Stomach smooth muscle (tissue), 2 donors: Measurements from ENCODE around the gene NRXN3.
A peak's percentile ranks its signal among the peaks of the same experiment; 100 is the strongest.
"Not testable (repeated sequence)": the region's sequence is repeated elsewhere in the genome, so short reads cannot be mapped to it uniquely, and the experiment has no call there.

Experiments used
- H3K27ac ChIP-seq: one replicate; pipeline ENCODE4 v1.7.0; 2013; ENCODE audit warnings: mild to moderate bottlenecking, low read length, inconsistent platforms
- H3K27me3 ChIP-seq, 2 donors: one replicate each; pipeline ENCODE4 v1.7.0; 2013; ENCODE audit warnings: low read length in 2 of 2; ENCODE audit not compliant: insufficient read depth in 2 of 2, control insufficient read depth in 1 of 2
- H3K36me3 ChIP-seq, 2 donors: one replicate each; pipeline ENCODE4 v1.7.0; 2013; ENCODE audit warnings: low read length in 2 of 2; ENCODE audit not compliant: control insufficient read depth in 2 of 2, insufficient read depth in 2 of 2
- H3K4me1 ChIP-seq: one replicate; pipeline ENCODE4 v1.7.0; 2013; ENCODE audit warnings: low read length; ENCODE audit not compliant: control insufficient read depth, insufficient read depth
- H3K4me3 ChIP-seq, 2 donors: one replicate each; pipeline ENCODE4 v1.7.0; 2013; ENCODE audit warnings: low read length in 2 of 2
- H3K9ac ChIP-seq, 2 donors: one replicate each; pipeline ENCODE4 v1.7.0; 2013; ENCODE audit warnings: low read length in 2 of 2, mild to moderate bottlenecking in 1 of 2
- H3K9me3 ChIP-seq, 2 donors: one replicate each; pipeline ENCODE4 v1.7.0; 2013; ENCODE audit warnings: low read length in 2 of 2; ENCODE audit not compliant: control insufficient read depth in 2 of 2
- donor health status: healthy.
- donor health status: Pancreatic carcinoma.

Gene NRXN3

GRCh38 chr14:79098324-79098723 lies 928.2 kb downstream of the NRXN3 start:
- Histone ChIP-seq H3K27me3 (no peaks in the 10 kb centered on the region), H3K9ac (no peak overlapping the region), H3K4me3 (no peak overlapping the region), H3K36me3 (no peaks in the 10 kb centered on the region), H3K4me1 (no peaks in the 10 kb centered on the region), H3K9me3 (no peaks in the 10 kb centered on the region), H3K27ac (no peak overlapping the region)

- Histone ChIP-seq H3K9ac (no peak overlapping the region), H3K27me3 (no peaks in the 10 kb centered on the region), H3K27ac (no peak overlapping the region), H3K4me3 (no peak overlapping the region), H3K36me3 (no peaks in the 10 kb centered on the region), H3K9me3 (no peaks in the 10 kb centered on the region), H3K4me1 (peaks cover 4% of the 10 kb centered on the region)
Measured at GRCh38 chr14:79100578-79100977, 930.4 kb downstream of the NRXN3 start.

- no peak overlapping the region for H3K9ac ChIP-seq
- H3K27me3 ChIP-seq = no peaks in the 10 kb centered on the region
- no peaks in the 10 kb centered on the region for H3K9me3 ChIP-seq
- H3K4me3 ChIP-seq = no peak overlapping the region
- H3K36me3 ChIP-seq = no peaks in the 10 kb centered on the region
- no peak overlapping the region for H3K27ac ChIP-seq
- H3K4me1 ChIP-seq = peaks cover 4% of the 10 kb centered on the region
Measured at GRCh38 chr14:79101388-79101787, 931.2 kb downstream of the NRXN3 start.

GRCh38 chr14:79103764-79104163 lies 933.6 kb downstream of the NRXN3 start:
- no peaks in the 10 kb centered on the region for H3K36me3 ChIP-seq
- no peak overlapping the region for H3K9ac ChIP-seq
- H3K27ac ChIP-seq = no peak overlapping the region
- no peaks in the 10 kb centered on the region for H3K9me3 ChIP-seq
- no peak overlapping the region for H3K4me3 ChIP-seq
- no peaks in the 10 kb centered on the region for H3K27me3 ChIP-seq
- H3K4me1 ChIP-seq = peaks cover 4% of the 10 kb centered on the region

GRCh38 chr14:79110564-79110963 lies 940.4 kb downstream of the NRXN3 start:
- H3K27ac ChIP-seq, H3K36me3 ChIP-seq, H3K9me3 ChIP-seq, H3K9ac ChIP-seq, H3K27me3 ChIP-seq, H3K4me3 ChIP-seq, H3K4me1 ChIP-seq: not testable (repeated sequence)

GRCh38 chr14:79111987-79112501 lies 941.9 kb downstream of the NRXN3 start:
- Histone ChIP-seq H3K4me3 (no peak overlapping the region), H3K9me3 (no peaks in the 10 kb centered on the region), H3K9ac (no peak overlapping the region), H3K4me1 (peaks cover 3% of the 10 kb centered on the region), H3K27ac (peak overlapping the region; percentile 50), H3K27me3 (no peaks in the 10 kb centered on the region), H3K36me3 (no peaks in the 10 kb centered on the region)

- Histone ChIP-seq H3K4me3 (no peak overlapping the region), H3K27ac (no peak overlapping the region), H3K9me3 (no peaks in the 10 kb centered on the region), H3K36me3 (no peaks in the 10 kb centered on the region), H3K9ac (no peak overlapping the region), H3K27me3 (no peaks in the 10 kb centered on the region), H3K4me1 (peaks cover 3% of the 10 kb centered on the region)
Measured at GRCh38 chr14:79117561-79117960, 947.4 kb downstream of the NRXN3 start.

- H3K27me3 ChIP-seq = no peaks in the 10 kb centered on the region
- no peaks in the 10 kb centered on the region for H3K36me3 ChIP-seq
- no peak overlapping the region for H3K9ac ChIP-seq
- no peak overlapping the region for H3K4me3 ChIP-seq
- H3K4me1 ChIP-seq = no peaks in the 10 kb centered on the region
- no peak overlapping the region for H3K27ac ChIP-seq
- H3K9me3 ChIP-seq = no peaks in the 10 kb centered on the region
Measured at GRCh38 chr14:79118291-79118690, 948.1 kb downstream of the NRXN3 start.

- H3K36me3 ChIP-seq = no peaks in the 10 kb centered on the region
- no peak overlapping the region for H3K9ac ChIP-seq
- H3K4me3 ChIP-seq = no peak overlapping the region
- H3K27ac ChIP-seq = no peak overlapping the region
- no peaks in the 10 kb centered on the region for H3K9me3 ChIP-seq
- no peaks in the 10 kb centered on the region for H3K27me3 ChIP-seq
- H3K4me1 ChIP-seq = no peaks in the 10 kb centered on the region
Measured at GRCh38 chr14:79134361-79134760, 964.2 kb downstream of the NRXN3 start.

- Histone ChIP-seq H3K9ac (no peak overlapping the region), H3K4me1 (no peaks in the 10 kb centered on the region), H3K36me3 (no peaks in the 10 kb centered on the region), H3K27me3 (no peaks in the 10 kb centered on the region), H3K27ac (no peak overlapping the region), H3K9me3 (no peaks in the 10 kb centered on the region), H3K4me3 (no peak overlapping the region)
Measured at GRCh38 chr14:79136071-79137044, 966.2 kb downstream of the NRXN3 start.

- Histone ChIP-seq H3K27ac (no peak overlapping the region), H3K4me3 (no peak overlapping the region), H3K4me1 (no peaks in the 10 kb centered on the region), H3K9me3 (no peaks in the 10 kb centered on the region), H3K9ac (no peak overlapping the region), H3K36me3 (no peaks in the 10 kb centered on the region), H3K27me3 (no peaks in the 10 kb centered on the region)
Measured at GRCh38 chr14:79137045-79137430, 966.9 kb downstream of the NRXN3 start.
